H1 (cell line): ENCODE results near the gene PPOX. TPM values are rescaled to one million over a fixed set of nuclear protein-coding genes. Genes with fewer than 3 reads are reported as not detected.

Experiments
- CREB1 ChIP-seq: IDR thresholded peaks from 2 replicates; pipeline ENCODE4 v1.6.1; 2012; ENCODE audit warnings: inconsistent platforms
- PHF8 ChIP-seq: fragments of 200-600 bp; sonication (generic); conservative IDR thresholded peaks from 2 replicates; pipeline ENCODE4 v1.7.1; 2012; ENCODE audit warnings: low read depth, mild to moderate bottlenecking, inconsistent platforms, low read length, moderate library complexity
- POLR2AphosphoS5 ChIP-seq: IDR thresholded peaks from 2 replicates; pipeline ENCODE4 v1.6.1; 2011; ENCODE audit warnings: low read depth, low read length
- RXRA ChIP-seq: IDR thresholded peaks from 2 replicates; pipeline ENCODE4 v1.6.1; 2011; ENCODE audit warnings: low read depth, mild to moderate bottlenecking, low read length, moderate library complexity; ENCODE audit not compliant: insufficient read depth
- polyA plus RNA-seq, 7 experiments: library from polyadenylated mRNA; depleted of rRNA in 3 of 7; stranded (reverse) in 5 of 7; unstranded in 2 of 7; fragments of >200 nt in 5 of 7; fragments of 200-250 nt in 2 of 7; gene quantifications; 1 replicate in 5 of 7; 2 replicates in 1 of 7; 4 replicates in 1 of 7; pipeline versions ENCODE4 v1.2.1 to v1.2.3, GENCODE V29; 2011 to 2013; ENCODE audit warnings: missing spikeins in 2 of 7, mixed read lengths in 2 of 7
- total RNA-seq: library from RNA; stranded (reverse); fragmentation: NEBNext Ultra II Directional; extraction: Animal tissue kit (Norgen Biotek cat#: 25700); gene quantifications from 2 replicates; pipeline ENCODE4 v1.2.1, GENCODE V29; 2021

The PPOX gene
- total and polyA plus RNA-seq, 2 of the 8 experiments (the other 6 are each of a cell fraction or from before 2014, with no cell fraction given): 39.4 to 40.4 TPM

GRCh38 chr1:161196111-161196510 is 29.9 kb downstream of the PPOX start (continued):
- TF ChIP-seq RXRA (no peak), POLR2AphosphoS5 (no peak), PHF8 (no peak), CREB1 (no peak)
